GM19452 (cell line): ENCODE data around the gene HOXB6.

Source experiments
- ATAC-seq: cut with Tn5 transposase; IDR thresholded peaks from one replicate; pipeline ENCODE4 v1.9.1; 2021; ENCODE audit not compliant: unreplicated experiment

HOXB6 gene

DNA sequence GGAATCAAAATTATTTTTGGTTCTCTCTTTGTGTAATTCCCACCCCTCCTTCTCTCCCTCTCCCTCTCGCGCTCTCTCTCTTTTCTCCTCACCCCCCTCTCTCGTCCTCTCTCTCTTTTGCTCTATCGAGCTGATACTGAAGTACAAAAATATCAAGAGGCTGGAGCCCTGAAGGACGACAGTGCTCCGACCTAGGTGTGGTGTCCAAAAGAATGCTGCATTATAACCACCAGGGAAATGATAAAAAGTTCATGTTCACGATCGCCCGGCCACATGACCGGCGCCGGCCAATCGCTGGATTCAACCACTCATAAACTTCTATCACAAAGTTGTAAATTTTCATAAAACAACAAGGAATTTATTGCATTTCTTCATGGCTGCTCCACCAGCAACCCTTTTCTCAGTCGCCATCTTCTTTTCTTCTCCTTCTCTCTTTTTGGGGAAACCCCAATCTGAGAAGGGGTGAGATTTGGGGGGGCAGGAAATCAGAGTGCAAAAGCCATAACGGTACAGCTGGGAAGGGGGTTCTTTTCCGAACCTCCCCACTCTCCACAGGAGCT is at the start of gene HOXB6:
Gene HOXB6 (minus strand): TSS at position 217 of the 560 bp plus-strand sequence. CDS start 6,836 bp downstream, outside the sequence.
- no peak for ATAC-seq

DNA sequence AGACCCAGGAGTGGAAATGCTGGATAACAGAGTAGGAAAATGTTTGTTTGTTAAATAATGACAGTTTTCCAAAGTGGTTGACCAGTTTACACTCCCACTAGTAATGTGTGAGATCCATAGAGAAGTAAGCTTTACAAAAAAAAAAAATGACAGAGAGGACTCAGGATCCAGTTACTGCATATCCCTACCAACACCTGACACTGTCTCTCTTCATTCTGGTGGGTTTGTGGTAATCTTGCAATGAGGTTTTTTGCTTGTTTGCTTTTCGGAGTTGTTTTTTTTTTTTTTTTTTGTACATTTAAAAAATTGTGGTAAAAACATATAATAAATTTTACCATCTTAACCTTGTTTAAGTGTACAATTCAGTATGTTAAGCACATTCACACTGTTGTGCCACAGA is 45.0 kb upstream of the HOXB6 start:
- ATAC-seq, result no peak

DNA sequence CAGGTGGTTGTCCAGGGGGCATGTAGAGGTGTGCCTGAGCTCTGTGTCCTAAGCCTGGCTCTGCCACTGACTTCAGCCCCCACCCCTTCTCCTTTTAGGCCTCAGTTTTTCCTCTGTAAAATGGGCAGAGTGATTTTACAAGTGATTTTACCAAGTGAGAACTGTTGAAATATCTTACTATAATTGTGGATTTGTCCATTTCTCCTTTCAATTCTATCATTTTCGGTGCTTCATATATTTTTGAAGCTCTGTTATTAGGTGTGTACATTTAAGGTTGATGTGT is 43.1 kb upstream of the HOXB6 start:
- no peak for ATAC-seq

DNA sequence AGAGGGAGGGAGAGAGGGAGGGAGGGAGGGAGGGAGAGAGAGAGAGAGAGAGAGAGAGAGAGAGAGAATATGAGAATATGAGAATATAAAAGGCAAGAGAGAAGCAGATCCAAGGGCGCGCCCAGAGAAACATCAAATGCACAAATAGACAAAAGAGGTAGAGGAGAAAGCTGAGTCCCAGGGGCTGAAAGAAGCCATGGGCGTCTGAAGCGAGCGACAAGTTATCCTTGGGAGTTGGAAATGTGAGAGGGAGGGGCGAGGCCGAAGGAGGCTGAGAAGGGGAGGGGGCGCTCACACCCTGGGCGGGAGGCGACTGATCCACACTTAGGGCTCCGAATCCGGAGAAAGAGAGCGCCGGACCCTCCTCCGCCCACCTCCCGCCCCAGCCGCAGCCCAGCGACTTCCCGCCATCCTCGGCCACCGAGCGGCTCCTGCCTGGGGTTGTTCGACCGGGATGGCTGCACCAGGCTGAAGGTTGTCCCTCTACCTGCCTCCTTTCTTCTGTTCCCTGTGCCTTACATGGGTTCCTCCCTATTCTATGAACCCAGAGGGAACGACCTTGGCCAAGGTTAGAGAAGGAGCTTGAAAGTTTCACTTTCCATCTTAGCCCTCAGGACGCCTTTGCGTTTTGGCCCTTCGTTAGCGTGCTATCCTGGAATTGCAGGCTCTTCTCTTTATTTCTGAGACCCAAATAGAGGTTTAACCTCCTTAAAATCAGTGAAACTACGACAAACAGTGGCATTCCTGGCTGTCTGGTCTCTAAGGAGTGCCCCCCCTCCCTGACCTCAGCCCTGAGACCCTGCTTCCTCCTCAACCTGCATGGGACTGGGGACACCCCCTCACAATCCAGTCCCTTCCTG is 42.5 kb upstream of the HOXB6 start:
- no peak for ATAC-seq

GRCh38 chr17:48646183-48647102 is 41.7 kb upstream of the HOXB6 start:
- no peak for ATAC-seq

GRCh38 chr17:48645639-48646182 is 40.9 kb upstream of the HOXB6 start:
- no peak for ATAC-seq

GRCh38 chr17:48644910-48645557 is 40.2 kb upstream of the HOXB6 start:
- ATAC-seq, result no peak

DNA sequence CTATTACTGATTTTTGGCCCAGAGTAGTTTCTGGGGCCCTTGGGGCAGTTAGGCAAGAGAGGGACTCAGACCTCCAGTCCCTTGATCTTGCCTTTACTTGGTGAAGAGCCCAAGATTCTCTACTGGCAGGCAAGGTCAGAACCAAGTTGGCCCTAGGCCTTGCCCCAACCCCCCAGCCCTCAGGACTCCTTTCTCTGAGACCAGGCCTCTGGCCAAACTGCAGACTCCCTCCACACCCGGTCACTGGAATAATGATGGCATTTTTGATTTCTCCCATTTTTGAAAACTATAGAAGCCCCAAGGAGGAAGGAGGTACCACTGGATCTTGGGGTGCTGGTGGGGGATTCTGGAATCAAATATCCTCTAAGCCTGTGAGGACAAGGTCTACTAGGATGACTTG is 39.4 kb upstream of the HOXB6 start:
- ATAC-seq, result no peak

DNA sequence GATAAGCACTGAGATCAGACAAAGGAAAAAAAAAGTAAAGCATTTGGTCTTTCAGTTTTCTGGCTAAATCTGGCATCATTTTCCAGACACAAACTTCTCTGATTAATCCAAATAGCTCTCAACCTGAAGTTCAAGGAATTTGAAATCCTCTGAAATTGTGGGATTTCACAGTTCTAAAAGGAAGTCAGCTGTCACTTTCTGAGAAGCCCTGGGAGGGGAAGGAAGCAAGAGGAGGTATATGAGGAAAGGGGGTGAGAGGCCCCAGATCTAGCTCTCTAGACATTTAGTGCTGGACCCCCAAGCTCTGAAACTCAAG is 38.9 kb upstream of the HOXB6 start:
- no peak for ATAC-seq

DNA sequence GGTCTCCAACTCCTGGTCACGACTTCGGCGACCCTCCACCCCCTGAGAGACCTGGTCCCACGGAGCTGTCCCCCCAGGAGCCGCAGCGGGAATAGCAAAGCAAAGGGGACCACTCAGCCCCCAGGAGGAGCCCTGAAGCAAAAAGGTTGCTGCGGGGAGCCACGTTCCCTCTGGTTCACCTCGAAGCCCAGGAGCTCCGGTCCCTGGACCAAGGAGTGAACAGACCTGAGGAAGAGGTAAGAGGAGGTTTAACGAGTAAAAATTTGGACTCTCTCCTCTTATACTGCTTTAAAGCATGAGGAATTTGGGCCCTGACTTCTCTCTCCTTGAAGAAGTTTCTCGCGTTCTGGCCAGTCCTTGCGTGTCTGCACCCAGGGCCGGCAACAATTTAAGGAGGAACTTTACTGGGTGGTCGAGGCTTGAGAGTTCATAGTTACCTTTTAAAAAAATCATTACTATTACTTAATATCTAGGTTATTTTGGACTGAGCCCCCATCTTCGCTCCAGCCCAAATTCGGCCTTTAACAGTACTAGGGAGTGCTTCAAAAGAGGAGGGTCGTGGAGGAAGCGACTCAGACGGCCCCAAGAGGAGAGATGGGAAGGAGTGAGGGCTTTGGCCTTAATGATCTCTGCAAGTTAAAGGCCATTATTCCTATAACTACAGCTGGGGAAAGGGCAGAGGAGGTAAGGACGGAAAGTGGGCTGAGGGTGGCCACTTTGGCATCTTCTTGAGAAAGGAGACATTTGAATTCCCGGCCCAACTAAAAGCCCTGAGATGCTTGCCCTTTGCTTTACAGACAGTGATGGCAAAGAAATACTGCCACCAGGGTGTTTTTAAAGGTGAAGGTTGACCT is 38.3 kb upstream of the HOXB6 start:
- no peak for ATAC-seq

DNA sequence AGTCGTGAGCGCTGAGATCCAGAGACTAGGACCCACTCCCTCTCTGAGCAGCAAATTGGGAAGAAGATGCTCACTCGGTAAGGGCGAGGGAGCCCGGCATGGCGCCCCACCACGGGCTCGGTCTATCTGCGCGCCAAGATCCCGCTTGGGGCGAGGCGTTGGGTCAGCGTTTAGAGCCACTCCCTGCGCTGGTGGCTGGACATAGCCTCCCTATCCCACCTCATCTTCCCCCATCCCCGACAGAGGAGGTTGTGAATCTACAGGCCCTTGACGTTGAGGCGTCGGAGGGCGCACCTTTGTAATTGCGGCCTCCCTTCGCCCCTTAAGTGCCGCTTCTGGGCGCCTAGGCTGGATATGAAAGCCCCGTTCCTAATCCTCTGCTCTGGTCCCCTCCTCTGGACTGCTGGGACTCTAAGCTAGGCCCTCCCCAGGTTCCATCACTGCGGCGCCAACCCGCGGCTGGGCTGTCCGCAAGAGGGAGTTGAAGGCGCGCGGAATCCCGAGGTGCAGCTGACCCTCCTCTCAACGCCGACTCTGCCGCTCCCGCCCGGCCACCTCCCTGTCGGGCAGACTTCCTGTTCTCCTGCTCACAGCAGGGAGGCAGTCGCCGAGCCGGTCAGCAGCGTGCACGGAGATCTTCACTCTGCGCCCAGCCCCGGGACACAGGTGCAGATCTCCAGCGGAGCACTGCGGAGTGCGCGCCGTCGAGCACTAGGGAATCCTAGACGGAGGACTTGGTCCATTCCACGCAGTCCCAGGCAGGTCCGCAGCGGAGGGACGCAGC is 37.5 kb upstream of the HOXB6 start:
- no peak for ATAC-seq

GRCh38 chr17:48641541-48642058 is 36.8 kb upstream of the HOXB6 start:
- ATAC-seq, result no peak

- no peak for ATAC-seq
Measured at GRCh38 chr17:48640858-48641180, 36.0 kb upstream of the HOXB6 start.

GRCh38 chr17:48639982-48640857 is 35.4 kb upstream of the HOXB6 start:
- ATAC-seq, result no peak

DNA sequence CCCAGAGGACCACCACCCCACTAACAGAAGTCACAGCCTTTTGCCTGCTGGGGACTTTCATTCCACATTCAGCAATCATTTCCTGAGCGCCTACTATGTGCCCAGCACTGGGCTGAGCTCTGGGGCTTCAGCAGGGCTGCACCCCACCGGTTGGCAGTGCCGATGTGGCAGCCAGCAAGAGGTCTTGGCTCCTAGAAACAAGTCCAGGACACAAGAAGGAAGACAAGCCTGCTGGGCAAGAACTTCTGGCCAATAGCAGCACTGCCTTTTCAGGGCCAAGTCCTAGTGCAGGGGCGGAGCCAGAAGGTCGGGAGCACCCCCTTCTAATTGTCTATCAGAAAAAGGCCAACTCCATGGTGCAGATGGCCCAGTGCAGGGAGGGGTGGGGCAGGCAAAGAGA is 34.4 kb upstream of the HOXB6 start:
- no peak for ATAC-seq

GRCh38 chr17:48637323-48638260 is 32.8 kb upstream of the HOXB6 start:
- no peak for ATAC-seq
